Ishikawa (cell line): ENCODE measurements around the gene GMNC.
A peak's percentile ranks its signal among the peaks of the same experiment; 100 is the strongest.

Experiments used
- CEBPB ChIP-seq: IDR thresholded peaks from 2 replicates; pipeline ENCODE4 v1.6.1; 2012
- CREB1 ChIP-seq: IDR thresholded peaks from 2 replicates; pipeline ENCODE4 v1.6.1; 2012; ENCODE audit warnings: low read depth
- EGR1 ChIP-seq: IDR thresholded peaks from 2 replicates; pipeline ENCODE4 v1.6.1; 2012
- EP300 ChIP-seq: IDR thresholded peaks from 2 replicates; pipeline ENCODE4 v1.6.1; 2012; ENCODE audit warnings: borderline replicate concordance
- FOXM1 ChIP-seq: IDR thresholded peaks from 2 replicates; pipeline ENCODE4 v1.6.1; 2012; ENCODE audit warnings: low read depth, borderline replicate concordance
- NFIC ChIP-seq: IDR thresholded peaks from 2 replicates; pipeline ENCODE4 v1.6.1; 2012
- RAD21 ChIP-seq: IDR thresholded peaks from 2 replicates; pipeline ENCODE4 v1.6.1; 2012; ENCODE audit warnings: low read depth
- REST ChIP-seq: IDR thresholded peaks from 2 replicates; pipeline ENCODE4 v1.6.1; 2012; ENCODE audit warnings: low read depth, mild to moderate bottlenecking
- TAF1 ChIP-seq: IDR thresholded peaks from 2 replicates; pipeline ENCODE4 v1.6.1; 2012; ENCODE audit warnings: low read depth, mild to moderate bottlenecking
- TCF12 ChIP-seq: IDR thresholded peaks from 2 replicates; pipeline ENCODE4 v1.6.1; 2012; ENCODE audit warnings: low read depth
- TEAD4 ChIP-seq: IDR thresholded peaks from 2 replicates; pipeline ENCODE4 v1.6.1; 2012
- YY1 ChIP-seq: IDR thresholded peaks from 2 replicates; pipeline ENCODE4 v1.6.1; 2012; ENCODE audit warnings: low read depth
- ZBTB7A ChIP-seq: IDR thresholded peaks from 2 replicates; pipeline ENCODE4 v1.6.1; 2012; ENCODE audit warnings: low read depth
- TF ChIP-seq, protein P1 (sequence below): IDR thresholded peaks from 2 replicates; pipeline ENCODE4 v1.6.1; 2012
- TF ChIP-seq, protein P2 (sequence below): IDR thresholded peaks from 2 replicates; pipeline ENCODE4 v1.6.1; 2012

Gene GMNC

DNA sequence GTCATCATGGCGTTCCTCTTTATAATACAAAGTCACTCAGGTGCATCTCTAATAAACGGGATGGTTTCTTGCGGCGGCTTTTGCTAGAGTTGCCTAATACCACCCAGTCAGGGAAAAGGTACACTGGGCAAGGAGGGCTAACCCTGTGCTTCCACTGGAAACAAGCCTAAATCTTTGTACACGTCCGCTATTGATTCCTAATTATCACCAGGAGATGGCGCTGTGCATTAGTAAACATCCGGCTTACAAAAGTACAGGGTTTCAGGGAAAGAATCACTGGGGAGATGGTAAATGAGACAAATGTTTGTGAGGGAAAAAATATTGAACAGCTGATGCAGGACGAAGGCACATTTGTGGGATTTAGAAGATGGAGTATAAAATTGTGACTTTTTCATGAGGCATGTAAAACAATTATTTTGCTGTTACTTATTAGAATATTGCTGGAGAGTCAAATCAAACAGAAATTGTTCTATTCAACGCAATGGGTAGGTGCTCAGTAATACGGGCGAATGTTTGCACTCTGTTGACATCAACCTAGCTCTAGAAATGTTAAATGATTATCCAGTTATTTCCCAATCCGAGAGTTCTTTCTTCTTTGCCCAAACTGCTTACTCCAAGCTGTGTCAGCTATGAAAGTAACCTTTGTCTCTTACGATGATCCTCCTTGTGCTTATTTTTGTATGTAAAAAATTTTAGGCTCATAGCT, 50.6 kb downstream of the GMNC start:
- TF ChIP-seq, protein P1, sequence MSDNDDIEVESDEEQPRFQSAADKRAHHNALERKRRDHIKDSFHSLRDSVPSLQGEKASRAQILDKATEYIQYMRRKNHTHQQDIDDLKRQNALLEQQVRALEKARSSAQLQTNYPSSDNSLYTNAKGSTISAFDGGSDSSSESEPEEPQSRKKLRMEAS, result no peak
- TF ChIP-seq, protein P2, sequence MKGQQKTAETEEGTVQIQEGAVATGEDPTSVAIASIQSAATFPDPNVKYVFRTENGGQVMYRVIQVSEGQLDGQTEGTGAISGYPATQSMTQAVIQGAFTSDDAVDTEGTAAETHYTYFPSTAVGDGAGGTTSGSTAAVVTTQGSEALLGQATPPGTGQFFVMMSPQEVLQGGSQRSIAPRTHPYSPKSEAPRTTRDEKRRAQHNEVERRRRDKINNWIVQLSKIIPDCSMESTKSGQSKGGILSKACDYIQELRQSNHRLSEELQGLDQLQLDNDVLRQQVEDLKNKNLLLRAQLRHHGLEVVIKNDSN, result no peak
- no peak for TF ChIP-seq NFIC
- peak; percentile 77 for TF ChIP-seq RAD21
- no peak for TF ChIP-seq TAF1

DNA sequence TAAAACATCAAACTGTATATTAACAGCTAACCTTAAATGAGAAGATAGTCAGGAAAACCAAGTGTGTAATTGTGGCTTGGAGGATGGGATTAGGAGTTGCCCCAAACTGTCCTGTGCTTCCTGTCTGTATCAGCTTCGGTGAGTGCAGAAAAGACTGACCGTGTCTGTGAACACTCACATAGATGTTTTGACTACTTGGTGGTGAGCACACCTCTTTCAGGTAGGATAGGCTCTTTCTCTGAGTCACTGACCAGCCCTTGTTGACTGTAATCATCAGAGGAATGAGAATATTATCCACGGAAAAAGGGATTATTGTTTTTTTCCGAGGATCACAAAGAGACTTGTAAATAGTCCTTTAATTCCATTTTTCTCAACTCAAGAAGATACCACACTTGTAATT, 51.5 kb downstream of the GMNC start:
- TF ChIP-seq YY1, result no peak
- no peak for TF ChIP-seq TCF12
- TF ChIP-seq, protein P1, result no peak
- TF ChIP-seq RAD21, result no peak
- no peak for TF ChIP-seq TAF1
- no peak for TF ChIP-seq FOXM1
- no peak for TF ChIP-seq CEBPB
- no peak for TF ChIP-seq CREB1
- TF ChIP-seq REST, result no peak
- TF ChIP-seq, protein P2, result no peak
- TF ChIP-seq NFIC, result no peak
- no peak for TF ChIP-seq TEAD4
- TF ChIP-seq ZBTB7A, result no peak
- TF ChIP-seq EP300, result no peak
- no peak for TF ChIP-seq EGR1

DNA sequence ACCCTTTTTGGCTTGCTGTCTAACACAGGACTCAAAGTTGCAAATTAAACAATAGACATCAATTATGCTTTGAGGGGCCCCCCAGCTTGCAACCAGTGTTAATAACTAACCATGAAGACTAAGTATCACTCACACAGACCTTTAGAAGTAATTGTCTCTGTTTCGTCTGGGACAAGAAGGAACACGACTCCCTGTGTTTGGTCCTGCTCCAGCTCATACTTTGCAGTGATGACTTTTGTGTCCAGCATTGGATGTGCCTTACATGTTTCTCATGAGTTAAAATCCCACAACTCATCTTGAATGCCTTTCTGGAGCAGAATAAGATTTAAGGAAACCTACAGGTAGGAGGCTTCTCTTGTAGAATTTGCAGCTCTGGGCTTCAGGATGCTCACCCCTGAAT, 53.1 kb downstream of the GMNC start:
- no peak for TF ChIP-seq EGR1
- TF ChIP-seq FOXM1, result no peak
- no peak for TF ChIP-seq TEAD4
- no peak for TF ChIP-seq NFIC
- TF ChIP-seq CEBPB, result no peak
- no peak for TF ChIP-seq TCF12
- no peak for TF ChIP-seq RAD21
- TF ChIP-seq REST, result no peak
- no peak for TF ChIP-seq EP300
- no peak for TF ChIP-seq ZBTB7A
- TF ChIP-seq, protein P2, result no peak
- TF ChIP-seq TAF1, result no peak
- no peak for TF ChIP-seq CREB1

- TF ChIP-seq NFIC, result peak; percentile 80
- no peak for TF ChIP-seq YY1
- TF ChIP-seq, protein P2, result no peak
These were observed 54.6 kb downstream of the GMNC start for GRCh38 chr3:190807719-190808375.
